Heart left ventricle (tissue), 16 donors: Measurements from ENCODE around the gene FNDC3B. TPM values are rescaled to one million over a fixed set of nuclear protein-coding genes. Genes with fewer than 3 reads are reported as not detected.
A peak's percentile ranks its signal among the peaks of the same experiment; 100 is the strongest.

Experiments
- ATAC-seq, 4 donors: fragments of 200-7000 bp; cut with Tn5 transposase; one replicate each; pipeline ENCODE4 v1.9.1; 2020 to 2022; ENCODE audit warnings: moderate library complexity in 4 of 4, mild to moderate bottlenecking in 3 of 4, moderate number of reproducible peaks in 1 of 4
- DNase-seq, 5 donors: peaks; one replicate each; pipeline ENCODE4 v3.0.0-alpha.2; 2020
- H3K27ac ChIP-seq, 12 donors: fragments of 200-600 bp; sonication (generic) in 4 of 12; one replicate each; pipeline versions ENCODE4 v1.5.0 to v1.8.0; 2016 to 2022; ENCODE audit warnings: mild to moderate bottlenecking in 2 of 12
- H3K27me3 ChIP-seq, 9 donors: fragments of 200-600 bp; sonication (generic) in 2 of 9; one replicate each; pipeline versions ENCODE4 v1.5.1 to v1.8.0; 2016 to 2022; ENCODE audit warnings: mild to moderate bottlenecking in 3 of 9
- H3K36me3 ChIP-seq, 9 donors: fragments of 200-600 bp; sonication (generic) in 2 of 9; one replicate each; pipeline versions ENCODE4 v1.5.0 to v1.8.0; 2018 to 2022; ENCODE audit warnings: mild to moderate bottlenecking in 2 of 9
- H3K4me1 ChIP-seq, 12 donors: fragments of 200-600 bp; sonication (generic) in 4 of 12; one replicate each; pipeline versions ENCODE4 v1.5.0 to v1.8.0; 2016 to 2022; ENCODE audit warnings: mild to moderate bottlenecking in 3 of 12
- H3K4me3 ChIP-seq, 12 donors: fragments of 200-600 bp; sonication (generic) in 4 of 12; one replicate each; pipeline versions ENCODE4 v1.5.0 to v1.8.0; 2017 to 2022; ENCODE audit warnings: mild to moderate bottlenecking in 9 of 12, moderate library complexity in 4 of 12
- H3K9me3 ChIP-seq, 12 donors: fragments of 200-600 bp; sonication (generic) in 4 of 12; one replicate each; pipeline versions ENCODE4 v1.5.0 to v1.8.0; 2016 to 2022; ENCODE audit warnings: mild to moderate bottlenecking in 1 of 12
- CTCF ChIP-seq, 12 donors: fragments of 200-600 bp; sonication (generic) in 4 of 12; IDR thresholded peaks; one replicate each; pipeline versions ENCODE4 v1.5.0 to v1.8.0; 2018 to 2022; ENCODE audit warnings: antibody characterized with exemption in 12 of 12, mild to moderate bottlenecking in 5 of 12
- POLR2A ChIP-seq, 2 donors: fragments of 450-650 bp; IDR thresholded peaks; one replicate each; pipeline ENCODE4 v1.6.1; 2017; ENCODE audit warnings: antibody characterized with exemption in 2 of 2, mild to moderate bottlenecking in 2 of 2, moderate library complexity in 2 of 2
- WGBS, 4 donors: extraction: QIAGEN DNeasy Blood & Tissue Kit in 2 of 4; methylation state at CpG; one replicate each; pipeline versions ENCODE4 v1.1.5 to v1.1.7; 2013 to 2018; 5-methylcytosine and 5-hydroxymethylcytosine counted together
- intact Hi-C, 10 donors: fragments of 100-400 bp; cut with DNase I; formaldehyde crosslinking; loops; one replicate each; pipeline versions ENCODE4 v1.11.1 to v1.14.2; 2022
- polyA plus RNA-seq, 2 donors: library from polyadenylated mRNA; stranded (reverse); fragments of 200-250 nt; gene quantifications; one replicate each; pipeline ENCODE4 v1.2.3, GENCODE V29; 2013
- total RNA-seq, 9 donors: library from RNA; depleted of rRNA in 2 of 9; stranded (reverse); fragments of >200 nt in 2 of 9; fragmentation: NEBNext Ultra II Directional in 3 of 9; extraction: Animal tissue kit (Norgen Biotek cat#: 25700) in 3 of 9; gene quantifications; one replicate each; pipeline versions ENCODE4 v1.1.0 to v1.2.4, GENCODE V29; 2016 to 2023
- donor health status: ischemic (EF 13 %, LVEDD 7.1; RV severe dilation, severe dysfunction).
- donor health status: healthy with polysubstance abuse.
- donor health status: DM: no; HTN: yes; CAD: no.
- donor health status: DM: no; HTN: no; CAD: no.
- donor health status: ischemic (EF 25% LVEDD 6.9; RV normal size, moderate dysfunction).
- donor health status: ischemic (EF 25% LVEDD 5.7; RV mildly dilated, moderate dysfunction).
- donor health status: healthy.
- donor health status: DM: yes; HTN: yes; CAD: no.
- donor health status: ischemic (EF 35%, LVEDD 5.7; RV mildly dilated, moderate dysfunction).
- donor health status: nonischemic (EF 11% LVEDD 7.7; RV severe dilation, severe dysfunction).
- donor health status: DM: yes; HTN: yes; CAD: no.
- donor health status: PGD.
- donor health status: ischemic (EF 29% LVEDD 5.4; RV normal size, mild dysfunction).
- donor health status: nonischemic (EF 23%, LVEDD 6.1; RV moderate dilation, normal function).

Gene FNDC3B
- total and polyA plus RNA-seq, 11 donors, result 9.4 to 113 (median 68.2) TPM

GRCh38 chr3:172357850-172358754 is 318.7 kb downstream of the FNDC3B start:
- peak in 1 of 5 donors; percentile 39 for DNase-seq
- no peak for TF ChIP-seq CTCF (IDR thresholded peaks at IDR 0.05)
- no peak for TF ChIP-seq POLR2A (IDR thresholded peaks at IDR 0.05)
- ATAC-seq, result peak in 3 of 4 donors; percentile 37 to 71 (median 58)
- peaks cover 0 to 46% (median 19%) of the 10 kb centered on the region in 12 donors for H3K4me1 ChIP-seq
- no peaks in the 10 kb centered on the region for H3K27me3 ChIP-seq
- intact Hi-C loops, result loop anchor here in 2 of 10 donors (10.0 kb wide), 1 partner anchor 307 kb away; no protein-coding TSS in a partner anchor
- H3K4me3 ChIP-seq, result no peak overlapping the region
- H3K27ac ChIP-seq, result peak overlapping the region in 1 of 12 donors; percentile 30
- WGBS, 4 donors, result 58 to 74% (median 69%) methylated on average over 6 of the region's 6 CpGs
- H3K36me3 ChIP-seq, result peaks cover 0 to 77% (median 64%) of the 10 kb centered on the region in 9 donors
- peaks cover 0 to 8% (median 0%) of the 10 kb centered on the region in 12 donors for H3K9me3 ChIP-seq

GRCh38 chr3:172359231-172359630 is 319.9 kb downstream of the FNDC3B start:
- Histone ChIP-seq H3K4me3 (no peak overlapping the region), H3K36me3 (peaks cover 0 to 77% (median 64%) of the 10 kb centered on the region in 9 donors), H3K9me3 (peaks cover 0 to 8% (median 0%) of the 10 kb centered on the region in 12 donors), H3K27me3 (no peaks in the 10 kb centered on the region), H3K27ac (no peak overlapping the region), H3K4me1 (peaks cover 0 to 46% (median 20%) of the 10 kb centered on the region in 12 donors)
- no peak for TF ChIP-seq CTCF (IDR thresholded peaks at IDR 0.05)
- no peak for TF ChIP-seq POLR2A (IDR thresholded peaks at IDR 0.05)
- DNase-seq, result no peak
- intact Hi-C loops, result loop anchor here in 2 of 10 donors (10.0 kb wide), 1 partner anchor 306 kb away; no protein-coding TSS in a partner anchor
- WGBS, 4 donors, result 75 to 89% (median 86%) methylated on average over 1 of the region's 1 CpG
- ATAC-seq, result no peak

- intact Hi-C loops, result loop anchor here in 4 of 10 donors (5.0 to 10.0 kb wide), 4 partner anchors 112 to 305 kb away; no protein-coding TSS in a partner anchor
- Histone ChIP-seq H3K27me3 (no peaks in the 10 kb centered on the region), H3K36me3 (peaks cover 0 to 77% (median 63%) of the 10 kb centered on the region in 9 donors), H3K4me3 (no peak overlapping the region), H3K4me1 (peaks cover 0 to 42% (median 21%) of the 10 kb centered on the region in 12 donors), H3K9me3 (peaks cover 0 to 8% (median 0%) of the 10 kb centered on the region in 12 donors), H3K27ac (no peak overlapping the region)
- DNase-seq (no peak), ATAC-seq (no peak)
- TF ChIP-seq CTCF (IDR thresholded peaks at IDR 0.05) (no peak), POLR2A (IDR thresholded peaks at IDR 0.05) (no peak)
- 97 to 99% (median 99%) methylated on average over 2 of the region's 2 CpGs for WGBS, 4 donors
Observed at GRCh38 chr3:172359996-172360395, 320.6 kb downstream of the FNDC3B start.

GRCh38 chr3:172362583-172362982 is 323.2 kb downstream of the FNDC3B start:
- H3K4me3 ChIP-seq, result no peak overlapping the region
- TF ChIP-seq POLR2A (IDR thresholded peaks at IDR 0.05) (no peak), CTCF (IDR thresholded peaks at IDR 0.05) (no peak)
- H3K4me1 ChIP-seq, result peaks cover 0 to 17% (median 7%) of the 10 kb centered on the region in 12 donors
- DNase-seq (no peak), ATAC-seq (no peak)
- H3K27ac ChIP-seq, result no peak overlapping the region
- H3K9me3 ChIP-seq, result peaks cover 0 to 8% (median 0%) of the 10 kb centered on the region in 12 donors
- intact Hi-C loops, result loop anchor here in 3 of 10 donors (5.0 to 10.0 kb wide), 3 partner anchors 110 to 292 kb away; no protein-coding TSS in a partner anchor
- no peaks in the 10 kb centered on the region for H3K27me3 ChIP-seq
- H3K36me3 ChIP-seq, result peaks cover 0 to 83% (median 67%) of the 10 kb centered on the region in 9 donors
- 83 to 97% (median 96%) methylated on average over 1 of the region's 1 CpG for WGBS, 4 donors
